Thymus (tissue), 11 donors: ENCODE measurements around the gene SHANK1. TPM values are rescaled to one million over a fixed set of nuclear protein-coding genes. Genes with fewer than 3 reads are reported as not detected.
"Not testable (repeated sequence)": the region's sequence is repeated elsewhere in the genome, so short reads cannot be mapped to it uniquely, and the experiment has no call there.

Source experiments
- DNase-seq, 9 donors: peaks; one replicate each; pipeline ENCODE4 v3.0.0-alpha.2; 2013; ENCODE audit warnings: low spot score in 9 of 9, low read depth in 6 of 9, missing footprints in 1 of 9
- H3K27ac ChIP-seq, 2 donors: one replicate each; pipeline ENCODE4 v1.5.1; 2013; ENCODE audit warnings: control low read depth in 1 of 2, low read depth in 1 of 2, low read length in 1 of 2, mild to moderate bottlenecking in 1 of 2, moderate library complexity in 1 of 2
- H3K27me3 ChIP-seq, 2 donors: one replicate each; pipeline ENCODE4 v1.5.1; 2013; ENCODE audit warnings: low read length in 1 of 2; ENCODE audit not compliant: control insufficient read depth in 2 of 2, insufficient read depth in 1 of 2
- H3K36me3 ChIP-seq, 2 donors: one replicate each; pipeline ENCODE4 v1.5.1; 2013; ENCODE audit warnings: low read length in 1 of 2, mild to moderate bottlenecking in 1 of 2, moderate library complexity in 1 of 2; ENCODE audit not compliant: control insufficient read depth in 2 of 2, insufficient read depth in 2 of 2
- H3K4me1 ChIP-seq, 2 donors: one replicate each; pipeline ENCODE4 v1.5.1; 2013; ENCODE audit warnings: low read length in 2 of 2; ENCODE audit not compliant: control insufficient read depth in 2 of 2, insufficient read depth in 2 of 2
- H3K4me3 ChIP-seq, 2 donors: one replicate each; pipeline ENCODE4 v1.5.1; 2013; ENCODE audit warnings: low read length in 2 of 2, control low read depth in 1 of 2, mild to moderate bottlenecking in 1 of 2
- H3K9me3 ChIP-seq, 2 donors: one replicate each; pipeline ENCODE4 v1.5.1; 2013; ENCODE audit warnings: low read length in 1 of 2, mild to moderate bottlenecking in 1 of 2; ENCODE audit not compliant: control insufficient read depth in 2 of 2, insufficient read depth in 1 of 2
- WGBS: extraction: QIAGEN DNeasy Blood & Tissue Kit; methylation state at CpG from one replicate; pipeline ENCODE4 v1.1.7; 2013; 5-methylcytosine and 5-hydroxymethylcytosine counted together
- polyA plus RNA-seq: library from polyadenylated mRNA; stranded (reverse); fragments of 200-250 nt; gene quantifications from one replicate; pipeline ENCODE4 v1.2.3, GENCODE V29; 2013
- total RNA-seq: library from RNA; stranded (reverse); fragments of 120-200 nt; gene quantifications from one replicate; pipeline ENCODE4 v1.2.4, GENCODE V29; 2013
- donor health status: healthy.

The SHANK1 gene
- total and polyA plus RNA-seq, 2 donors, result 0.39 to 1.8 TPM

- not testable (repeated sequence) for H3K27me3 ChIP-seq, H3K36me3 ChIP-seq, H3K4me3 ChIP-seq, DNase-seq, H3K4me1 ChIP-seq, H3K9me3 ChIP-seq, H3K27ac ChIP-seq
- 84% methylated on average over 11 of the region's 11 CpGs for WGBS
Observed at GRCh38 chr19:50612504-50613404, 106.8 kb downstream of the SHANK1 start.

Other genes with a start within 250 kb of the SHANK1 start
- gene EMC10, start 243.3 kb downstream of the SHANK1 start, total RNA-seq, result 49.9 TPM
- gene EMC10, start 243.3 kb downstream of the SHANK1 start, polyA plus RNA-seq, result 62.6 TPM
- 2.9 TPM for gene GARIN5A, start 243.0 kb downstream of the SHANK1 start, total RNA-seq
- gene GARIN5A, start 243.0 kb downstream of the SHANK1 start, polyA plus RNA-seq, result 3.4 TPM
- 15.9 TPM for gene JOSD2, start 208.6 kb downstream of the SHANK1 start, total RNA-seq
- 51.2 TPM for gene JOSD2, start 208.6 kb downstream of the SHANK1 start, polyA plus RNA-seq
- 0.57 TPM for gene ASPDH, start 205.9 kb downstream of the SHANK1 start, total RNA-seq
- gene ASPDH, start 205.9 kb downstream of the SHANK1 start, polyA plus RNA-seq, result 0.50 TPM
- 0.52 TPM for gene LRRC4B, start 151.4 kb downstream of the SHANK1 start, total RNA-seq
- gene LRRC4B, start 151.4 kb downstream of the SHANK1 start, polyA plus RNA-seq, result 0.57 TPM
- gene SYT3, start 79.9 kb downstream of the SHANK1 start, total RNA-seq, result 0.09 TPM
- gene SYT3, start 79.9 kb downstream of the SHANK1 start, polyA plus RNA-seq, result 0.02 TPM
- 0.61 TPM for gene C19orf81, start 70.4 kb downstream of the SHANK1 start, total RNA-seq
- not detected for gene C19orf81, start 70.4 kb downstream of the SHANK1 start, polyA plus RNA-seq
- gene CLEC11A, start 3.6 kb upstream of the SHANK1 start, total RNA-seq, result 10.7 TPM
- gene CLEC11A, start 3.6 kb upstream of the SHANK1 start, polyA plus RNA-seq, result 10.5 TPM
- not detected for gene GPR32, start 50.7 kb upstream of the SHANK1 start, total RNA-seq
- 0.07 TPM for gene GPR32, start 50.7 kb upstream of the SHANK1 start, polyA plus RNA-seq
- gene ACP4, start 70.6 kb upstream of the SHANK1 start, total RNA-seq, result not detected
- gene ACP4, start 70.6 kb upstream of the SHANK1 start, polyA plus RNA-seq, result not detected
- gene KLK1, start 104.0 kb upstream of the SHANK1 start, total RNA-seq, result 0.14 TPM
- 1.6 TPM for gene KLK1, start 104.0 kb upstream of the SHANK1 start, polyA plus RNA-seq
- not detected for gene KLK15, start 113.8 kb upstream of the SHANK1 start, total RNA-seq
- gene KLK15, start 113.8 kb upstream of the SHANK1 start, polyA plus RNA-seq, result 0.11 TPM
- gene KLK3, start 135.1 kb upstream of the SHANK1 start, total RNA-seq, result 0.19 TPM
- 0.96 TPM for gene KLK3, start 135.1 kb upstream of the SHANK1 start, polyA plus RNA-seq
- under 0.01 TPM for gene KLK2, start 153.6 kb upstream of the SHANK1 start, total RNA-seq
- 0.50 TPM for gene KLK2, start 153.6 kb upstream of the SHANK1 start, polyA plus RNA-seq
- not detected for gene KLK4, start 191.6 kb upstream of the SHANK1 start, total RNA-seq
- 0.39 TPM for gene KLK4, start 191.6 kb upstream of the SHANK1 start, polyA plus RNA-seq
- 0.28 TPM for gene KLK5, start 233.2 kb upstream of the SHANK1 start, total RNA-seq
- gene KLK5, start 233.2 kb upstream of the SHANK1 start, polyA plus RNA-seq, result 1.9 TPM
- gene KLK6, start 249.8 kb upstream of the SHANK1 start, total RNA-seq, result 0.24 TPM
- 7.0 TPM for gene KLK6, start 249.8 kb upstream of the SHANK1 start, polyA plus RNA-seq